DOHH2 (cell line): Measurements from ENCODE around the gene SYNRG.
A peak's percentile ranks its signal among the peaks of the same experiment; 100 is the strongest.

ENCODE experiments used
- H3F3A ChIP-seq: fragments of 200-600 bp; sonication (generic), shearing (Covaris generic); 2 replicates; pipeline ENCODE4 v1.6.0; 2016; ENCODE audit warnings: antibody characterized with exemption, mild to moderate bottlenecking; ENCODE audit not compliant: control insufficient read depth, insufficient read depth
- H3K27ac ChIP-seq: fragments of 200-600 bp; sonication (generic); 2 replicates; pipeline ENCODE4 v1.5.1; 2014; ENCODE audit warnings: low read depth, mild to moderate bottlenecking, low read length, moderate library complexity
- H3K27me3 ChIP-seq: fragments of 200-600 bp; sonication (generic); 2 replicates; pipeline ENCODE4 v1.6.1; 2014; ENCODE audit warnings: mild to moderate bottlenecking, low read length, mixed read lengths; ENCODE audit not compliant: control insufficient read depth
- H3K36me3 ChIP-seq: fragments of 200-600 bp; sonication (generic); 2 replicates; pipeline ENCODE4 v1.6.1; 2014; ENCODE audit warnings: mild to moderate bottlenecking, low read length, moderate library complexity, mixed read lengths; ENCODE audit not compliant: control insufficient read depth
- H3K4me1 ChIP-seq: fragments of 200-600 bp; sonication (generic); 2 replicates; pipeline ENCODE4 v1.6.1; 2014; ENCODE audit warnings: mild to moderate bottlenecking, low read length, mixed read lengths; ENCODE audit not compliant: control insufficient read depth
- H3K4me2 ChIP-seq: fragments of 200-600 bp; sonication (generic); 2 replicates; pipeline ENCODE4 v1.6.0; 2014; ENCODE audit warnings: mild to moderate bottlenecking, low read length, moderate library complexity
- H3K4me3 ChIP-seq: fragments of 200-600 bp; sonication (generic); 2 replicates; pipeline ENCODE4 v1.5.1; 2014; ENCODE audit warnings: mild to moderate bottlenecking, low read length, mixed read lengths
- H3K79me2 ChIP-seq: fragments of 200-600 bp; sonication (generic); 2 replicates; pipeline ENCODE4 v1.6.1; 2014; ENCODE audit warnings: mild to moderate bottlenecking, low read length, mixed read lengths; ENCODE audit not compliant: control insufficient read depth
- H3K9me2 ChIP-seq: fragments of 200-600 bp; sonication (generic); replicated peaks from 2 replicates; pipeline ENCODE4 v1.6.1; 2014; ENCODE audit warnings: mild to moderate bottlenecking, low read length, mixed read lengths; ENCODE audit not compliant: control insufficient read depth
- H3K9me3 ChIP-seq: fragments of 200-600 bp; sonication (generic); 2 replicates; pipeline ENCODE4 v1.6.1; 2014; ENCODE audit warnings: antibody characterized with exemption, low read length, mixed read lengths; ENCODE audit not compliant: control insufficient read depth, insufficient read depth
- H4K20me1 ChIP-seq: fragments of 200-600 bp; sonication (generic); 2 replicates; pipeline ENCODE4 v1.6.0; 2014; ENCODE audit warnings: low read depth, mild to moderate bottlenecking, antibody characterized with exemption, low read length, moderate library complexity; ENCODE audit not compliant: control insufficient read depth, insufficient read depth
- EZH2phosphoT487 ChIP-seq: fragments of 200-600 bp; sonication (generic); IDR thresholded peaks from 2 replicates; pipeline ENCODE4 v1.6.1; 2017; ENCODE audit warnings: borderline replicate concordance, mild to moderate bottlenecking, antibody characterized with exemption, low read length, moderate library complexity, mixed read lengths
- TF ChIP-seq, protein P1 (sequence below): fragments of 200-600 bp; sonication (generic); IDR thresholded peaks from one replicate; pipeline ENCODE4 v1.5.1; 2014; ENCODE audit warnings: antibody characterized with exemption, mild to moderate bottlenecking, low read depth, low read length; ENCODE audit not compliant: poor library complexity, severe bottlenecking

The SYNRG gene

DNA sequence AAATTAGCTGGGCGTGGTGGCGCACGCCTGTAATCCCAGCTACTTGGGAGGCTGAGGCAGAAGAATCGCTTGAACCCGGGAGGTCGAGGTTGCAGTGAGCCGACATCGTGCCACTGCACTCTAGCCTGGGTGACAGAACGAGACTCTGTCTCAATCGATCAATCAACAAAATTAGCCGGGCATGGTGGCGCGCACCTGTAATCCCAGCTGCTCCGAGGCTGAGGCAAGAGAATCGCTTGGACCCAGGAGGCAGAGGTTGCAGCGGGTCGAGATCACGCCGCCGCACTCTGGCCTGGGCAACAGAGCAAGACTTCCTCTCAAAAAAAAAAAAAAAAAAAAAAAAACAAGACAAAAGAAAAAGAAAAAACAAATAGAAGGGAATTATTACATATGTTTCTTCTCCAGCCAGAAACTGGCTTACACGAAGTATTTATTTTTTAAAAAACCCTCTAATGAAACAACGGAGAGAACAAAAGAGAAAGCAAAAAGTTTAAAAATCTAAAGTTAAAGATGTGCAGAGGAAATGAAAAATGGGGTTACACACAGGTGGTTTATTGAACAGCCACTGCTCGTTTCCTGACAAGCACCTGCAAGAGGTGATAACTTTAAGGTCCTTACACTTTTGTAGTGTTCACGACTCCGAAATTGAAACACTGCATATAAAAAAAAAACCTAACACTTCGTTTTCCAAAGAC lies 1.4 kb downstream of the SYNRG start:
- Histone ChIP-seq H3K4me2 (peak overlapping the region; percentile 71), H4K20me1 (no peaks in the 10 kb centered on the region), H3K27ac (peak overlapping the region; percentile 96), H3K79me2 (peaks cover 53% of the 10 kb centered on the region), H3K4me3 (peak overlapping the region; percentile 96), H3K4me1 (peaks cover 63% of the 10 kb centered on the region), H3F3A (peaks cover 26% of the 10 kb centered on the region), H3K9me2 (no peaks in the 10 kb centered on the region), H3K27me3 (no peaks in the 10 kb centered on the region), H3K36me3 (peaks cover 57% of the 10 kb centered on the region), H3K9me3 (no peaks in the 10 kb centered on the region)
- TF ChIP-seq, protein P1, sequence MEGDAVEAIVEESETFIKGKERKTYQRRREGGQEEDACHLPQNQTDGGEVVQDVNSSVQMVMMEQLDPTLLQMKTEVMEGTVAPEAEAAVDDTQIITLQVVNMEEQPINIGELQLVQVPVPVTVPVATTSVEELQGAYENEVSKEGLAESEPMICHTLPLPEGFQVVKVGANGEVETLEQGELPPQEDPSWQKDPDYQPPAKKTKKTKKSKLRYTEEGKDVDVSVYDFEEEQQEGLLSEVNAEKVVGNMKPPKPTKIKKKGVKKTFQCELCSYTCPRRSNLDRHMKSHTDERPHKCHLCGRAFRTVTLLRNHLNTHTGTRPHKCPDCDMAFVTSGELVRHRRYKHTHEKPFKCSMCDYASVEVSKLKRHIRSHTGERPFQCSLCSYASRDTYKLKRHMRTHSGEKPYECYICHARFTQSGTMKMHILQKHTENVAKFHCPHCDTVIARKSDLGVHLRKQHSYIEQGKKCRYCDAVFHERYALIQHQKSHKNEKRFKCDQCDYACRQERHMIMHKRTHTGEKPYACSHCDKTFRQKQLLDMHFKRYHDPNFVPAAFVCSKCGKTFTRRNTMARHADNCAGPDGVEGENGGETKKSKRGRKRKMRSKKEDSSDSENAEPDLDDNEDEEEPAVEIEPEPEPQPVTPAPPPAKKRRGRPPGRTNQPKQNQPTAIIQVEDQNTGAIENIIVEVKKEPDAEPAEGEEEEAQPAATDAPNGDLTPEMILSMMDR = no peak
- no peak for TF ChIP-seq EZH2phosphoT487

GRCh38 chr17:37605813-37606505 lies 3.3 kb downstream of the SYNRG start:
- no peaks in the 10 kb centered on the region for H4K20me1 ChIP-seq
- no peaks in the 10 kb centered on the region for H3K9me3 ChIP-seq
- H3K4me1 ChIP-seq = peaks cover 63% of the 10 kb centered on the region
- peaks cover 71% of the 10 kb centered on the region for H3K79me2 ChIP-seq
- peaks cover 26% of the 10 kb centered on the region for H3F3A ChIP-seq
- peak overlapping the region; percentile 96 for H3K4me3 ChIP-seq
- H3K4me2 ChIP-seq = peak overlapping the region; percentile 71
- TF ChIP-seq EZH2phosphoT487 = no peak
- TF ChIP-seq, protein P1 = no peak
- H3K36me3 ChIP-seq = peaks cover 59% of the 10 kb centered on the region
- no peaks in the 10 kb centered on the region for H3K9me2 ChIP-seq
- no peaks in the 10 kb centered on the region for H3K27me3 ChIP-seq
- H3K27ac ChIP-seq = peak overlapping the region; percentile 96

- H3K27me3 ChIP-seq = no peaks in the 10 kb centered on the region
- TF ChIP-seq EZH2phosphoT487 = no peak
- TF ChIP-seq, protein P1 = no peak
- peaks cover 66% of the 10 kb centered on the region for H3K36me3 ChIP-seq
- peaks cover 57% of the 10 kb centered on the region for H3K4me1 ChIP-seq
- H4K20me1 ChIP-seq = peaks cover 6% of the 10 kb centered on the region; the same call in 1 of the 2 replicates
- H3K79me2 ChIP-seq = peaks cover 78% of the 10 kb centered on the region
- H3K4me2 ChIP-seq = peak overlapping the region; percentile 71
- peaks cover 22% of the 10 kb centered on the region for H3F3A ChIP-seq
- 0 out of 2 replicates have a peak overlapping the region, but pooled peaks have one; percentile 96 for H3K4me3 ChIP-seq
- H3K9me3 ChIP-seq = no peaks in the 10 kb centered on the region
- peak overlapping the region; percentile 96 for H3K27ac ChIP-seq
- no peaks in the 10 kb centered on the region for H3K9me2 ChIP-seq
These were observed 4.1 kb downstream of the SYNRG start for GRCh38 chr17:37605081-37605480.
